CD4-positive, alpha-beta T cell treated with Interleukin-4 for 1 hour (primary cell): Measurements from ENCODE around the gene VIP.
"Not testable (repeated sequence)": the region's sequence is repeated elsewhere in the genome, so short reads cannot be mapped to it uniquely, and the experiment has no call there.

ENCODE experiments used
- DNase-seq, 2 donors: peaks; one replicate each; pipeline ENCODE4 v3.0.0-alpha.2; 2020 to 2022

The VIP gene

DNA sequence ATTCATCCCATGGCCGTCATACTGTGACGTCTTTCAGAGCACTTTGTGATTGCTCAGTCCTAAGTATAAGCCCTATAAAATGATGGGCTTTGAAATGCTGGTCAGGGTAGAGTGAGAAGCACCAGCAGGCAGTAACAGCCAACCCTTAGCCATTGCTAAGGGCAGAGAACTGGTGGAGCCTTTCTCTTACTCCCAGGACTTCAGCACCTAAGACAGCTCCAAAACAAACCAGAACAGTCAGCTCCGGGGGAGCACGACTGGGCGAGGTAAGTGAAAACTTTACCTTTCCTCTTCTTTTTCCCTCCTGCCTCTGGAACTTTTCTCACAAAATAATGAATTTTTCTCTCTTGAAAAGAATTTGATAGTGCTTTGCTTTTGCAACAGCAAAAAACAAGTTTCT is at the start of gene VIP:
Gene VIP (plus strand): TSS at position 104 of the 400 bp plus-strand sequence. CDS start 1,381 bp downstream, outside the sequence.
- DNase-seq = no peak

DNA sequence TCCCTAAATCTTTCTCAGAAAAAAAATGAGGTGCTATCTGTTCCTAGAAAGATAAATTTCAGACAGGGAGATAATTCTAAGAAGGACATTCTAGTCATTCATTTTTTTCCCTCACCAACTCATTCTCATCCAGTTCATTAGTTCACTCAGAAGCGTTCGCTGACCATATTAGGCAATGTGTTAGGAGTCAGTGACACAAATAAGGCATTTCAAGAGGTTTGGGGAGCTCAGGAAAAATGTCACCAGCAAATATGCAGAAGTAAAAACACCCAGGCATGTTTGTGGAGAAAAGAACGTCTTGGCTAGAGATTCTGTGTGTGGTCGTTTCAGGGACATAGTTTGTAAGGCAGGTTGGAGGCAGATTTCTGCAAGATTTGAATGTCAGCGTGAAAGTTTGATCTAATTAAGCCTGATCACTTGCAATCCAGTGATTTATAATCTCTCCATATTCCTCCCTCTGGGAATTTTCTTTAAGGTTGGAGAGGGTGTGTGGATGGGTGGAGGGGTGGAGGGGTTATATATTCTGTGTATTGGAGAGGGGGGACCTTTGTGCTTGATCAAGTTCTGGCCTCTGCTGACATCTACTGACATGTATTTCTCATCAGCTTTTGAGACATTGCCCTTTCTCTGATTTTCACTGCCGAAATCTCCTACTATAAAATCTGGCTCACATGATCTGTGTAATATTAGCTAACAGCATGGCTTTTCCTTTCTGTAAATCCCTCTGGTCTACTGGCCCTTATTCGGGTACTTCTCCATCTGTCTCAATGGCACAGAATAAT is 49.3 kb upstream of the VIP start:
- DNase-seq = no peak

- no peak for DNase-seq
Measured at GRCh38 chr6:152701863-152702401, 48.7 kb upstream of the VIP start.

DNA sequence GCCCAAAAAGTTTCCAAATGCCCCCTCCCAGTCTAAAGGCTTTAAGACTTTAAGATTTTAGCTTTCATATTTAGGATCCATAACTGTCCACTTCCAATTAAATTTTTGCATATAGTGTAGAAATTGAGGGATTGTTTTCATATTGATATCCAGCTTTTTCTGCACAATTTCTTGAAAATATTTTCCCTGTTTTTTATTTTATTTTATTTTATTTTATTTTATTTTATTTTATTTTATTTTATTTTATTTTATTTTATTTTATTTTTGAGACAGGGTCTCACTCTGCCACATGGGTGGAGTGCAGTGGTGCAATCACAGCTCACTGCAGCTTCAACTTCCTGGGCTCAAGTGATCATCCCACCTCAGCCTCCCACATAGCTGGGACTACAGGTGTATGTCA is 46.8 kb upstream of the VIP start:
- not testable (repeated sequence) for DNase-seq

GRCh38 chr6:152705327-152705726 is 45.3 kb upstream of the VIP start:
- DNase-seq = no peak

DNA sequence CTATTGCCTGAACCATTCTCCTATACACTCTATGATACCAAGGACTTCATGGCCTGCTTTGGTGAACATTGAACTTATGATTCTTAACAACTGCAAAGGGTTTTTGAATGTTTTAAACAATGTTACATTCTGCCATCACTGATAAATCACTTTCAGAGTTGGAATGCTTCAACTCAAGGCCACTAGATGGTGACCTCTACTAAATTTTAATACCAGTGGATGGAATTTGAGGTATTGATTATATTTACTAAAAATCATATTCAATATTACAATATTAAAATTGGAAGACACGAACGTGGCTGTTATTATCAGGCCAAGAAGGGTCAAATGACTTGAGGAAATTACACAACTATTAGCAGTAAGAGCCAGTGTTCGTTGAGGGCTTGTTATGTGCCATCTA is 34.3 kb upstream of the VIP start:
- no peak for DNase-seq

DNA sequence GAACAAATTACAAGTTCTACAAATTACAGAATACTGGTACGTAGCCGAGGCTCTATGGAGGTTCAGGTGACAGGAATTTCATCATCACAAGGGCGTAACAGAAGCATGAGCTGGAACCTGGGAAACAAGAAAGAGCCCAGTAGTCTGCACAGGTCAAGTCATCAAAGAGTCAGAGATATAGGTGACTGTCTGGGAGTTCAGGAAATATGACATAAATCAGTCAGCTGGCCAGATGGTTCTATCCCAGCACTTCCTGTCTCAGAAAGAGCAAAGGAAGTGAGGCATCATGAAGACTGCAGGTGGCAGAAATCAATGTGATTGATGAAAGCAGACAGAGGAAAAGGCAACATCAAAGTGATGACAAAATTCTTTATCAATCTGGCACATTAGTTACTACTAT is 29.6 kb upstream of the VIP start:
- no peak for DNase-seq

GRCh38 chr6:152721956-152722355 is 28.6 kb upstream of the VIP start:
- DNase-seq = no peak

GRCh38 chr6:152723398-152723797 is 27.2 kb upstream of the VIP start:
- DNase-seq = no peak

GRCh38 chr6:152726313-152726712 is 24.3 kb upstream of the VIP start:
- DNase-seq = no peak

- DNase-seq = no peak
Measured at GRCh38 chr6:152727507-152727906, 23.1 kb upstream of the VIP start.

GRCh38 chr6:152734630-152735029 is 16.0 kb upstream of the VIP start:
- no peak for DNase-seq

- no peak for DNase-seq
Measured at GRCh38 chr6:152736687-152737273, 13.8 kb upstream of the VIP start.

GRCh38 chr6:152745509-152746171 is 5.0 kb upstream of the VIP start:
- DNase-seq = no peak

DNA sequence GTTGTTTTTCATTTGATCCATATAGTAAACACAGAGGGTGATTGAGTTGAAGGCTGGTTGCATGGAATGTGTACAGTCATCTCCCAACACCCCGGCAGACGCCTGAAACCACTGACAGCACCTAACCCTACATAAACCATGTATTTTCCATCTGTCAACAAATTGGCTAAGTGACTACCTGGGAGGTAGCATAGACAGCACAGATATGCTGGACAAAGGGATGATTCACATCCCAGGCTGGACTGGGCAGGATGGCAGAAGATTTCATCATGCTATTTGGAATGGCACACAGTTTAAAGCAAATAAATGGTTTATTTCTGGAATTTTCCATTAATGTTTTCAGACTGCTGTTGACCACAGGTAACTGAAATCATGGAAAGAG is 4.4 kb upstream of the VIP start:
- no peak for DNase-seq

- DNase-seq = no peak
Measured at GRCh38 chr6:152748843-152749242, 1.8 kb upstream of the VIP start.

GRCh38 chr6:152749336-152749735 is 1.3 kb upstream of the VIP start:
- no peak for DNase-seq

- DNase-seq = no peak
Measured at GRCh38 chr6:152765331-152765730, 14.7 kb downstream of the VIP start.

GRCh38 chr6:152769159-152769558 is 18.6 kb downstream of the VIP start:
- no peak for DNase-seq

GRCh38 chr6:152769993-152770392 is 19.4 kb downstream of the VIP start:
- DNase-seq = no peak

- no peak for DNase-seq
Measured at GRCh38 chr6:152771061-152771687, 20.6 kb downstream of the VIP start.

GRCh38 chr6:152775428-152775827 is 24.8 kb downstream of the VIP start:
- no peak for DNase-seq

DNA sequence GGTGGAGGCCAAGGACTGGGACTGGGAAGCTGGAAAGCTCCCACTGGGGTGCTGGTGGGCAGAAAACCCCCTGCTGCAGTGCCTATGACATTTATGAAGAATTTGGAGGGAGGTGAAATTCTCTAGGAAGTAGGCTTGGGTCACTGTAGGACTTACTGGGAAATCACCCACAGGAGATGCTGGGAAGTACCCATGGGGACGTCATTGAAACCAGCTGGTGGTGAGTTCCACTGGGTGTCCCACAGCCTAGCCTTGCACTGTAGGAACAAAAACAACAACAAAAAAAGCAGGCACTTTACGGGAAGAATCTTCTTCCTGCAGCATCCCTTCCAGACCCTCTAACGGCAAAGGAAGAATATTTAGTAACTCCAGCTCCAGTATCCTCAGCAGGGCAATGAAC is 26.2 kb downstream of the VIP start:
- no peak for DNase-seq
